HG02623 (cell line): ENCODE data around the gene AZU1.
"Not testable (repeated sequence)": the region's sequence is repeated elsewhere in the genome, so short reads cannot be mapped to it uniquely, and the experiment has no call there.

Source experiments
- ATAC-seq: cut with Tn5 transposase; IDR thresholded peaks from one replicate; pipeline ENCODE4 v1.9.1; 2021; ENCODE audit warnings: moderate library complexity; ENCODE audit not compliant: unreplicated experiment

The AZU1 gene

GRCh38 chr19:807627-808422 is 19.8 kb upstream of the AZU1 start:
- ATAC-seq: no peak

- ATAC-seq: no peak
These were observed 19.2 kb upstream of the AZU1 start for GRCh38 chr19:808423-808775.

- ATAC-seq: no peak
These were observed 17.4 kb upstream of the AZU1 start for GRCh38 chr19:810077-810855.

- ATAC-seq: no peak
These were observed 16.7 kb upstream of the AZU1 start for GRCh38 chr19:810883-811489.

GRCh38 chr19:811506-812048 is 16.1 kb upstream of the AZU1 start:
- ATAC-seq: no peak

GRCh38 chr19:812049-812746 is 15.4 kb upstream of the AZU1 start:
- no peak for ATAC-seq

- no peak for ATAC-seq
These were observed 14.9 kb upstream of the AZU1 start for GRCh38 chr19:812747-813218.

- no peak for ATAC-seq
These were observed 14.2 kb upstream of the AZU1 start for GRCh38 chr19:813219-814151.

- no peak for ATAC-seq
These were observed 13.2 kb upstream of the AZU1 start for GRCh38 chr19:814152-815078.

GRCh38 chr19:815079-815774 is 12.4 kb upstream of the AZU1 start:
- no peak for ATAC-seq

- no peak for ATAC-seq
These were observed 11.7 kb upstream of the AZU1 start for GRCh38 chr19:815775-816499.

- no peak for ATAC-seq
These were observed 11.2 kb upstream of the AZU1 start for GRCh38 chr19:816500-816857.

GRCh38 chr19:820212-820611 is 7.4 kb upstream of the AZU1 start:
- ATAC-seq: not testable (repeated sequence)

GRCh38 chr19:821231-821824 is 6.3 kb upstream of the AZU1 start:
- ATAC-seq: no peak

- ATAC-seq: no peak
These were observed 5.7 kb upstream of the AZU1 start, which contains the start of gene PLPPR3 for GRCh38 chr19:821825-822503. PLPPR3 (minus strand) TSS chr19:821955; CDS start chr19:821559, 396 bp downstream.

- ATAC-seq: no peak
These were observed 4.0 kb upstream of the AZU1 start for GRCh38 chr19:823565-824121.
